ENCODE measurements around the gene ARHGEF2. TPM values are rescaled to one million over a fixed set of nuclear protein-coding genes. Genes with fewer than 3 reads are reported as not detected.

Gene ARHGEF2
- 66.1 and 121 TPM in 2 replicates for total RNA-seq

GRCh38 chr1:155978325-155978972, at the start of gene ARHGEF2:
TSS of gene ARHGEF2 (minus strand) at chr1:155978547. CDS start at chr1:155978427, 120 bp downstream.

GRCh38 chr1:156020293-156021092, 42.1 kb upstream of the ARHGEF2 start, which contains the start of gene SSR2:
TSS of gene SSR2 (minus strand) at chr1:156020951. CDS start at chr1:156020167, 784 bp downstream.

GRCh38 chr1:155940993-155941844, 37.1 kb downstream of the ARHGEF2 start, which contains the start of gene RXFP4:
TSS of gene RXFP4 (plus strand) at chr1:155941638. CDS start at chr1:155941710, 72 bp downstream.

GRCh38 chr1:155934097-155934935, 44.0 kb downstream of the ARHGEF2 start, which contains the start of gene KHDC4:
TSS of gene KHDC4 (minus strand) at chr1:155934413. CDS start at chr1:155934373, 40 bp downstream.

GRCh38 chr1:155911156-155912055, 66.9 kb downstream of the ARHGEF2 start, which contains the start of gene RIT1:
TSS of gene RIT1 (minus strand) at chr1:155911349. CDS start at chr1:155910761, 588 bp downstream.

Other genes starting within 250 kb of the ARHGEF2 start
- gene GON4L, start 121.3 kb downstream of the ARHGEF2 start, total RNA-seq, result 14.8 and 19.3 TPM in 2 replicates
- 0.62 and 0.80 TPM in 2 replicates for gene SYT11, start 119.0 kb downstream of the ARHGEF2 start, total RNA-seq
- 17.6 and 19.8 TPM in 2 replicates for gene RIT1, start 67.2 kb downstream of the ARHGEF2 start, total RNA-seq
- 11.9 and 19.1 TPM in 2 replicates for gene KHDC4, start 44.1 kb downstream of the ARHGEF2 start, total RNA-seq
- 0.23 TPM in 1 of 2 replicates, not detected in the other for gene RXFP4, start 36.9 kb downstream of the ARHGEF2 start, total RNA-seq
- 484 and 494 TPM in 2 replicates for gene SSR2, start 42.4 kb upstream of the ARHGEF2 start, total RNA-seq
- gene UBQLN4, start 75.3 kb upstream of the ARHGEF2 start, total RNA-seq, result 21.0 and 24.3 TPM in 2 replicates
- 118 and 130 TPM in 2 replicates for gene LAMTOR2, start 76.2 kb upstream of the ARHGEF2 start, total RNA-seq
- gene RAB25, start 82.6 kb upstream of the ARHGEF2 start, total RNA-seq, result 66.7 and 81.8 TPM in 2 replicates
- gene MEX3A, start 103.9 kb upstream of the ARHGEF2 start, total RNA-seq, result 1.8 and 2.0 TPM in 2 replicates
- 735 and 836 TPM in 2 replicates for gene LMNA, start 136.2 kb upstream of the ARHGEF2 start, total RNA-seq
- 6.6 and 12.3 TPM in 2 replicates for gene SEMA4A, start 175.0 kb upstream of the ARHGEF2 start, total RNA-seq
- gene SLC25A44, start 215.6 kb upstream of the ARHGEF2 start, total RNA-seq, result 8.6 and 11.0 TPM in 2 replicates
- gene PMF1, start 234.5 kb upstream of the ARHGEF2 start, total RNA-seq, result 67.9 and 81.5 TPM in 2 replicates

Data from hair follicular keratinocyte (primary cell).